Loucy (cell line): ENCODE results near the gene ASF1B.

Experiments used
- CTCF ChIP-seq: fragments of 200-600 bp; sonication (generic); conservative IDR thresholded peaks from 2 replicates; pipeline ENCODE4 v1.5.1; 2014; ENCODE audit warnings: mild to moderate bottlenecking, antibody characterized with exemption, low read length
- EZH2phosphoT487 ChIP-seq: fragments of 200-600 bp; IDR thresholded peaks from 2 replicates; pipeline ENCODE4 v1.6.1; 2018; ENCODE audit warnings: antibody characterized with exemption, mild to moderate bottlenecking, moderate library complexity, borderline replicate concordance

GRCh38 chr19:14159059-14159458 is 22.7 kb upstream of the ASF1B start:
- TF ChIP-seq EZH2phosphoT487 (no peak), CTCF (no peak)
